Psoas muscle (tissue), 8 donors: Measurements from ENCODE around the gene SULT4A1. TPM values are rescaled to one million over a fixed set of nuclear protein-coding genes. Genes with fewer than 3 reads are reported as not detected.
"Not testable (repeated sequence)": the region's sequence is repeated elsewhere in the genome, so short reads cannot be mapped to it uniquely, and the experiment has no call there.

Experiments used
- ATAC-seq, 4 donors: fragments of 200-7000 bp; cut with Tn5 transposase; one replicate each; pipeline ENCODE4 v1.9.1; 2020; ENCODE audit warnings: moderate library complexity in 3 of 4, mild to moderate bottlenecking in 2 of 4
- DNase-seq, 2 donors: peaks; one replicate each; pipeline ENCODE4 v3.0.0-alpha.2; 2020
- H3K27ac ChIP-seq: fragments of 200-600 bp; one replicate; pipeline ENCODE4 v1.8.0; 2022
- H3K27me3 ChIP-seq, 3 donors: fragments of 200-600 bp in 1 of 3; one replicate each; pipeline versions ENCODE4 v1.6.1 to v1.8.0; 2013 to 2022; ENCODE audit warnings: low read length in 2 of 3, mild to moderate bottlenecking in 2 of 3, moderate library complexity in 1 of 3; ENCODE audit not compliant: insufficient read depth in 3 of 3
- H3K36me3 ChIP-seq, 2 donors: fragments of 200-600 bp in 1 of 2; one replicate each; pipeline versions ENCODE4 v1.6.1 to v1.8.0; 2013 to 2022; ENCODE audit warnings: low read depth in 1 of 2, mild to moderate bottlenecking in 1 of 2, moderate library complexity in 1 of 2; ENCODE audit not compliant: insufficient read depth in 1 of 2
- H3K4me1 ChIP-seq: fragments of 200-600 bp; one replicate; pipeline ENCODE4 v1.8.0; 2022
- H3K4me3 ChIP-seq: fragments of 200-600 bp; one replicate; pipeline ENCODE4 v1.8.0; 2022; ENCODE audit warnings: mild to moderate bottlenecking
- H3K9me3 ChIP-seq: fragments of 200-600 bp; one replicate; pipeline ENCODE4 v1.8.0; 2022
- CTCF ChIP-seq: fragments of 200-600 bp; IDR thresholded peaks from one replicate; pipeline ENCODE4 v1.8.0; 2022; ENCODE audit warnings: antibody characterized with exemption
- WGBS, 3 donors: extraction: QIAGEN DNeasy Blood & Tissue Kit; methylation state at CpG; one replicate each; pipeline versions ENCODE4 v1.1.6 to v1.1.7; 2013; 5-methylcytosine and 5-hydroxymethylcytosine counted together
- intact Hi-C, 2 donors: fragments of 100-400 bp; cut with DNase I; formaldehyde crosslinking; loops; one replicate each; pipeline versions ENCODE4 v1.11.0 to v1.14.2; 2022
- polyA plus RNA-seq, 3 donors: library from polyadenylated mRNA; stranded (reverse); fragments of 200-250 nt; gene quantifications; one replicate each; pipeline ENCODE4 v1.2.3, GENCODE V29; 2013
- total RNA-seq, 4 donors: library from RNA; stranded (reverse); fragmentation: NEBNext Ultra II Directional in 2 of 4; extraction: Animal tissue kit (Norgen Biotek cat#: 25700) in 2 of 4; gene quantifications; one replicate each; pipeline versions ENCODE4 v1.2.1 to v1.2.4, GENCODE V29; 2021 to 2023
- donor health status: healthy with polysubstance abuse.
- donor health status: DM: no; HTN: no; CAD: no; lungs with moderate emphysema.
- donor health status: Bipolar disorder and iron deficiency.
- donor health status: healthy.
- donor health status: DM: yes; HTN: yes; CAD: no.
- donor health status: DM: no; HTN: no; CAD: no.
- donor health status: DM: no; HTN: no; CAD: no.
- donor health status: DM: yes; HTN: yes; CAD: no.

The SULT4A1 gene
- total and polyA plus RNA-seq, 7 donors = 0.08 to 0.23 TPM; not detected in 5

- ATAC-seq = no peak
- Histone ChIP-seq H3K27me3 (peaks cover 0 to 45% (median 7%) of the 10 kb centered on the region in 3 donors), H3K27ac (no peak overlapping the region), H3K9me3 (no peaks in the 10 kb centered on the region), H3K4me1 (no peaks in the 10 kb centered on the region), H3K36me3 (no peaks in the 10 kb centered on the region), H3K4me3 (no peak overlapping the region)
- intact Hi-C loops = no loop called here
- WGBS, 3 donors = 63 to 73% (median 71%) methylated on average over 12 of the region's 12 CpGs
- peak in 1 of 2 donors; percentile 24 for DNase-seq
- no peak for TF ChIP-seq CTCF
Measured at GRCh38 chr22:43878831-43879550, 16.7 kb upstream of the SULT4A1 start.

- H3K27ac ChIP-seq = no peak overlapping the region
- DNase-seq (peak in 1 of 2 donors; percentile 14), ATAC-seq (no peak)
- H3K36me3 ChIP-seq = no peaks in the 10 kb centered on the region
- intact Hi-C loops = no loop called here
- no peak overlapping the region for H3K4me3 ChIP-seq
- no peaks in the 10 kb centered on the region for H3K4me1 ChIP-seq
- peaks cover 0 to 45% (median 7%) of the 10 kb centered on the region in 3 donors for H3K27me3 ChIP-seq
- no peaks in the 10 kb centered on the region for H3K9me3 ChIP-seq
- 49 to 52% (median 51%) methylated on average over 12 of the region's 12 CpGs for WGBS, 3 donors
- TF ChIP-seq CTCF = no peak
Measured at GRCh38 chr22:43878079-43878795, 15.9 kb upstream of the SULT4A1 start.

- TF ChIP-seq CTCF = no peak
- DNase-seq (peak in 1 of 2 donors; percentile 15), ATAC-seq (no peak)
- H3K27me3 ChIP-seq = peaks cover 0 to 45% (median 7%) of the 10 kb centered on the region in 3 donors
- H3K27ac ChIP-seq = no peak overlapping the region
- intact Hi-C loops = no loop called here
- H3K4me1 ChIP-seq = no peaks in the 10 kb centered on the region
- H3K9me3 ChIP-seq = no peaks in the 10 kb centered on the region
- no peaks in the 10 kb centered on the region for H3K36me3 ChIP-seq
- WGBS, 3 donors = 55 to 70% (median 66%) methylated on average over 5 of the region's 5 CpGs
- H3K4me3 ChIP-seq = no peak overlapping the region
Measured at GRCh38 chr22:43876866-43877509, 14.7 kb upstream of the SULT4A1 start.

- Histone ChIP-seq H3K27me3 (peaks cover 0 to 28% (median 4%) of the 10 kb centered on the region in 3 donors), H3K4me3 (no peak overlapping the region), H3K9me3 (no peaks in the 10 kb centered on the region), H3K4me1 (no peaks in the 10 kb centered on the region), H3K27ac (no peak overlapping the region), H3K36me3 (no peaks in the 10 kb centered on the region)
- intact Hi-C loops = no loop called here
- 85 to 89% (median 88%) methylated on average over 5 of the region's 5 CpGs for WGBS, 3 donors
- TF ChIP-seq CTCF = no peak
- no peak for DNase-seq
- ATAC-seq = no peak
Measured at GRCh38 chr22:43869799-43870198, 7.5 kb upstream of the SULT4A1 start.

GRCh38 chr22:43869001-43869400 is 6.7 kb upstream of the SULT4A1 start:
- H3K27me3 ChIP-seq = peaks cover 2 to 30% (median 2%) of the 10 kb centered on the region in 3 donors
- H3K36me3 ChIP-seq, H3K4me1 ChIP-seq, intact Hi-C loops, H3K27ac ChIP-seq, ATAC-seq, H3K4me3 ChIP-seq, H3K9me3 ChIP-seq: not testable (repeated sequence)
- DNase-seq = peak in 1 of 2 donors; percentile 24
- 71 to 74% (median 73%) methylated on average over 4 of the region's 4 CpGs for WGBS, 3 donors
